Vagina (tissue), 2 donors: ENCODE measurements around the gene UNC79. TPM values are rescaled to one million over a fixed set of nuclear protein-coding genes. Genes with fewer than 3 reads are reported as not detected.

Source experiments
- DNase-seq, 2 donors: peaks; one replicate each; pipeline ENCODE4 v3.0.0-alpha.2; 2017; ENCODE audit errors: extremely low spot score in 2 of 2
- H3K27ac ChIP-seq: fragments of 200-600 bp; sonication (generic); one replicate; pipeline ENCODE4 v1.5.1; 2019
- H3K27me3 ChIP-seq: fragments of 200-600 bp; sonication (generic); one replicate; pipeline ENCODE4 v1.5.1; 2019
- H3K36me3 ChIP-seq, 2 donors: fragments of 200-600 bp; sonication (generic); one replicate each; pipeline ENCODE4 v1.5.1; 2017 to 2019
- H3K4me1 ChIP-seq: fragments of 200-600 bp; sonication (generic); one replicate; pipeline ENCODE4 v1.5.1; 2019
- H3K4me3 ChIP-seq, 2 donors: fragments of 200-600 bp; sonication (generic); 1 replicate in 1 of 2; 2 replicates in 1 of 2; pipeline ENCODE4 v1.5.1; 2016 to 2019
- H3K9me3 ChIP-seq: fragments of 200-600 bp; sonication (generic); one replicate; pipeline ENCODE4 v1.5.1; 2019
- CTCF ChIP-seq, 3 experiments: fragments of 450-650 bp in 2 of 3; fragments of 200-600 bp in 1 of 3; sonication (generic) in 1 of 3; IDR thresholded peaks; one replicate each; pipeline ENCODE4 v1.5.1; 2017 to 2019; ENCODE audit warnings: antibody characterized with exemption in 3 of 3, mild to moderate bottlenecking in 2 of 3, moderate library complexity in 2 of 3
- POLR2A ChIP-seq, 2 donors: fragments of 450-650 bp; IDR thresholded peaks; one replicate each; pipeline ENCODE4 v1.6.1; 2017; ENCODE audit warnings: antibody characterized with exemption in 2 of 2, mild to moderate bottlenecking in 2 of 2, moderate library complexity in 2 of 2
- POLR2AphosphoS5 ChIP-seq, 2 donors: sonication (generic); formaldehyde crosslinking; IDR thresholded peaks; one replicate each; pipeline ENCODE4 v1.9.0; 2017; ENCODE audit warnings: antibody characterized with exemption in 2 of 2, mild to moderate bottlenecking in 2 of 2, low read depth in 1 of 2; ENCODE audit not compliant: insufficient read depth in 1 of 2
- intact Hi-C: fragments of 100-400 bp; cut with DNase I; formaldehyde crosslinking; loops from one replicate; pipeline ENCODE4 v1.15.1; 2023
- total RNA-seq: library from RNA; depleted of rRNA; stranded (reverse); fragments of >200 nt; gene quantifications from one replicate; pipeline ENCODE4 v1.2.3, GENCODE V29; 2016

UNC79 gene
- total RNA-seq, 1 donor from 2014 or later = 0.49 TPM

DNA sequence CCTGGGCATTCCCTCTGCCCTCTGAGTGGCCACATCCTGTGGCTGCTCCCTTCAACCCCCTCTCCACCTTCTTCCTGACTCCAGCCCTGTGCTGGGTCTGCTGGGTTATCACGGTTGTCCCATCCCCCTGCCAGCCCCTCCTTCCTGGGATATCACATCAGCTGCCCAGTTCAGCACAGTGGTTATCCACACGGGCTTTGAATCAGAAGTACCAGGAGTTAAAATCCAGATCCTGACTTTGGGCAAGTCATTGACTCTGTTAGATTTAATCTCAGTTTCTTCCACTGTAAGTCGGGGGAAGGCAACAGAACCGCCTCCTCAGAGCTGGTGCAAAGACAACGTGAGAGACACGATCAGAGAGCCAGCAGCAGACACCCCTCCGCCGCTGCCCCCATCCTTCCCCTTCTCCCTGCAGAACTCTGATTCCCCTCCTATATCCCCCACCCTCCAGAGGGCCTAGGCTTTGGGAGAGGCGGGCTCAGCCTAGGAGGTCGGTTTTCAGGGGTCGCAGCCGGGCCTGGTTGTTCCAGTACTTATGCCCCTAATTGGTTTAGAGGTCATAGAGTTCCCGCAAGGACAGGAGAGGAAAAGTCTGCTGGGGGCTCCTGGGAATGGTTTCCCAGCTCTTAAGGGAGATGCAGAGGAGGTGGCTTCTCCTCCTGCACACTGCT, 315.0 kb downstream of the UNC79 start:
- DNase-seq = no peak
- Histone ChIP-seq H3K4me3 (no peak overlapping the region), H3K9me3 (no peaks in the 10 kb centered on the region), H3K27ac (no peak overlapping the region), H3K27me3 (no peaks in the 10 kb centered on the region), H3K36me3 (no peaks in the 10 kb centered on the region), H3K4me1 (no peaks in the 10 kb centered on the region)
- intact Hi-C loops = no loop called here
- TF ChIP-seq CTCF (IDR thresholded peaks at IDR 0.05) (no peak), POLR2A (IDR thresholded peaks at IDR 0.05) (no peak)

GRCh38 chr14:93747102-93747501, 316.4 kb downstream of the UNC79 start:
- H3K9me3 ChIP-seq = no peaks in the 10 kb centered on the region
- intact Hi-C loops = no loop called here
- no peaks in the 10 kb centered on the region for H3K27me3 ChIP-seq
- H3K4me1 ChIP-seq = no peaks in the 10 kb centered on the region
- TF ChIP-seq POLR2AphosphoS5 (IDR thresholded peaks at IDR 0.05; ENCODE audit: insufficient read depth in 1 of 2, low read depth in 1 of 2) (no peak), POLR2A (IDR thresholded peaks at IDR 0.05) (no peak), CTCF (IDR thresholded peaks at IDR 0.05) (no peak)
- H3K36me3 ChIP-seq = no peaks in the 10 kb centered on the region
- DNase-seq = no peak
- no peak overlapping the region for H3K27ac ChIP-seq
- no peak overlapping the region for H3K4me3 ChIP-seq

GRCh38 chr14:93747560-93747959, 316.8 kb downstream of the UNC79 start:
- TF ChIP-seq POLR2A (IDR thresholded peaks at IDR 0.05) (no peak), POLR2AphosphoS5 (IDR thresholded peaks at IDR 0.05; ENCODE audit: insufficient read depth in 1 of 2, low read depth in 1 of 2) (no peak), CTCF (IDR thresholded peaks at IDR 0.05) (no peak)
- H3K4me1 ChIP-seq = no peaks in the 10 kb centered on the region
- H3K4me3 ChIP-seq = no peak overlapping the region
- H3K36me3 ChIP-seq = no peaks in the 10 kb centered on the region
- H3K27ac ChIP-seq = no peak overlapping the region
- DNase-seq = no peak
- H3K27me3 ChIP-seq = no peaks in the 10 kb centered on the region
- intact Hi-C loops = no loop called here
- no peaks in the 10 kb centered on the region for H3K9me3 ChIP-seq

GRCh38 chr14:93748208-93749075, 317.7 kb downstream of the UNC79 start:
- H3K9me3 ChIP-seq = no peaks in the 10 kb centered on the region
- H3K36me3 ChIP-seq = no peaks in the 10 kb centered on the region
- intact Hi-C loops = no loop called here
- H3K4me3 ChIP-seq = no peak overlapping the region
- DNase-seq = no peak
- no peaks in the 10 kb centered on the region for H3K27me3 ChIP-seq
- TF ChIP-seq CTCF (IDR thresholded peaks at IDR 0.05) (no peak), POLR2A (IDR thresholded peaks at IDR 0.05) (no peak), POLR2AphosphoS5 (IDR thresholded peaks at IDR 0.05; ENCODE audit: insufficient read depth in 1 of 2, low read depth in 1 of 2) (no peak)
- H3K27ac ChIP-seq = no peak overlapping the region
- no peaks in the 10 kb centered on the region for H3K4me1 ChIP-seq

- Histone ChIP-seq H3K9me3 (no peaks in the 10 kb centered on the region), H3K36me3 (no peaks in the 10 kb centered on the region), H3K27ac (no peak overlapping the region), H3K27me3 (no peaks in the 10 kb centered on the region), H3K4me1 (no peaks in the 10 kb centered on the region), H3K4me3 (no peak overlapping the region)
- no peak for DNase-seq
- TF ChIP-seq POLR2A (IDR thresholded peaks at IDR 0.05) = no peak
- no peak for TF ChIP-seq POLR2AphosphoS5 (IDR thresholded peaks at IDR 0.05; ENCODE audit: insufficient read depth in 1 of 2, low read depth in 1 of 2)
- no peak for TF ChIP-seq CTCF (IDR thresholded peaks at IDR 0.05)
- intact Hi-C loops = no loop called here
Observed at GRCh38 chr14:93749076-93749420, 318.3 kb downstream of the UNC79 start.
